Measurements from ENCODE around the gene GPC3. TPM values are rescaled to one million over a fixed set of nuclear protein-coding genes. Genes with fewer than 3 reads are reported as not detected.

The GPC3 gene
- total RNA-seq, 1 experiment from 2014 or later, result 0.98 TPM

DNA sequence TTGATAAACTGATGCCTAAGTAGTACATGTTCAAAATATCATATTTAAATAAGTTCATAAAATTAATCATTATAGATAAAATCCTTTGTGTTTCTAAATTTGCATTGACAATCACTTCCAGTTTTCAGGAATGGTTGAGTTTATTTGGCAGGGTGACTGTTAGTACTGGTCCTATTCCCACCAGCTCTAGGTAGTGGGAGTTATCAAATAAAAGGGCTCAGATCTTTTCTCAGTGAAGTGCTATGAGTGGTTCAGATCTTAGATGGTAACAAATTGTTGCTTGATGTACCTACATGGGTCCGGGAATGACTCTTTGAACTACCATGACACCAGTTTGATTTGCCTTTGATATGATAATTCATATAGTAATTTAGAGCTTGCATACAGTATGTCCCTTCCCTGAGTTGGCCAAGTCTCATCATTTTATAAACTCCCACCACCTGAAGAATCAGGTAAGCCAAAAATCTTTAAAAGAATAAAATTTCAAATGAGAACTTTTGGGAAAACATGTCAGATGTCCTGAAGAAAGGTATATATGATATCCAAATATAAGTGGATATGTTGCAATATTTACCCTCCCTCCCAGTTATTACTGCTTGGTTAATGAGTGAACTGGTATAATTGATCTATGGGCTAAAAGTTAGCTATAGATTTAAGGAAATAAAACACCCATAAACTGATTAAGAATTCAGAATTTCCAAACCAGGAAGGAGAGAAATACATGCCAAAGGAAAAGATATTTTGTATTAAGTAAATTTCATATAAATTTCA is 28.6 kb downstream of the GPC3 start:
- ATAC-seq, result no peak

DNA sequence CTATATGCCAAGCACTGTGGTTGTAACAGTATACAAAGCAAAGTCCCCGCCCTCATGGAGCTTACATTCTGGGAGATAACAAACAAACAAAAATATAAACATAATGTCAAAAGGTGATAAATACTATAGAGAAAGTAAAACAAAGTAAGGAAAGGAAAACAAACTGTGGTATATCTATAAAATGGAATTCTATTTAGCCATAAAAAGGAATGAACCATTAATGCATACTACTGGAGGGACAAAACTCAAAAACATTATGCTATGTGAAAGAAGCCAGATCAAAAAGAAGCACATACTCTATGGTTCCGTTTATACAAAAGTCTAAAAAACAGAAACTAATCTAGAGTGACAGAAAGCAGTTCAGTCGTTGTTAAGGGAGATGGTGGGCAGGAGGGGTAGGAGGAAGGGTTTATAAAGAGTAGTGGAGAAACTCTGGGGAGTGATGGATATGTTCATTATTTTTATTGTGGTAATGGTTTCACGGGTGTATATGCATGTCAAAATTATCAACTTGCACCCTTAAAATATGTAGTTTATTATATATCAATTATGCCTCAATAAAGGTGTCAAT is 31.5 kb downstream of the GPC3 start:
- POLR2A ChIA-PET, result no interaction called here
- Histone ChIP-seq H3K36me3 (ENCODE audit: control insufficient read depth in 1 of 2, insufficient read depth in 2 of 2, low read length in 2 of 2) (no peaks in the 10 kb centered on the region), H3K27me3 (ENCODE audit: insufficient read depth, low read length) (no peaks in the 10 kb centered on the region), H3K4me1 (ENCODE audit: control insufficient read depth in 1 of 2, insufficient read depth in 2 of 2, low read length in 2 of 2) (no peaks in the 10 kb centered on the region), H3K9me3 (ENCODE audit: control insufficient read depth in 1 of 2, insufficient read depth in 1 of 2, low read depth in 1 of 2, low read length in 2 of 2) (no peaks in the 10 kb centered on the region), H4K20me1 (ENCODE audit: insufficient read depth) (no peaks in the 10 kb centered on the region), H3K27ac (ENCODE audit: low read depth, low read length) (no peak overlapping the region), H3K9me2 (ENCODE audit: insufficient read depth) (no peaks in the 10 kb centered on the region), H2AFZ (ENCODE audit: low read depth, low read length, poor library complexity, severe bottlenecking) (no peak overlapping the region), H3K4me2 (ENCODE audit: low read length) (no peak overlapping the region), H3K79me2 (ENCODE audit: insufficient read depth, low read length) (no peaks in the 10 kb centered on the region), H3K4me3 (replicated peaks in 1 of 2; ENCODE audit: low read depth in 1 of 2, low read length in 2 of 2) (no peak overlapping the region), H3K9ac (ENCODE audit: low read length) (no peak overlapping the region)
- RAD21 ChIA-PET (ENCODE audit: low non-redundant PET in 1 of 2, low total read pairs in 2 of 2, uncharacterized antibody in 2 of 2, unreplicated experiment in 2 of 2), result no interaction called here
- no peak for DNase-seq (ENCODE audit: low read depth, low spot score)
- intact Hi-C loops (cut with micrococcal nuclease), result no loop called here
- CTCF ChIA-PET, result no interaction called here
- no peak for ATAC-seq
- no TSS peak for BruUV-seq (replicated peaks)
- TF ChIP-seq REST (IDR thresholded peaks at IDR 0.05; ENCODE audit: low read depth) (no peak), ZBTB33 (IDR thresholded peaks at IDR 0.05; ENCODE audit: extremely low read depth, insufficient replicate concordance, low read length) (no peak), ZNF274 (IDR thresholded peaks at IDR 0.05; ENCODE audit: low read depth, low read length) (no peak), CEBPB (IDR thresholded peaks at IDR 0.05; ENCODE audit: low read depth) (no peak), JUND (IDR thresholded peaks at IDR 0.05) (no peak), RAD21 (IDR thresholded peaks at IDR 0.05; ENCODE audit: low read depth) (no peak), SRF (IDR thresholded peaks at IDR 0.05; ENCODE audit: low read depth) (no peak), SP1 (IDR thresholded peaks at IDR 0.05; ENCODE audit: low read depth) (no peak), ZFX (IDR thresholded peaks at IDR 0.05) (no peak), SIN3A (IDR thresholded peaks at IDR 0.05; ENCODE audit: low read depth) (no peak)

More for the DNA sequence above, 28.6 kb downstream of the GPC3 start:
- H2AFZ ChIP-seq (ENCODE audit: low read depth, low read length, poor library complexity, severe bottlenecking), result no peak overlapping the region
- H3K9ac ChIP-seq (ENCODE audit: low read length), result no peak overlapping the region
- ChIA-PET CTCF (no interaction called here), RAD21 (ENCODE audit: low non-redundant PET in 1 of 2, low total read pairs in 2 of 2, uncharacterized antibody in 2 of 2, unreplicated experiment in 2 of 2) (no interaction called here), POLR2A (no interaction called here)
- DNase-seq (ENCODE audit: low read depth, low spot score), result no peak
- H3K4me2 ChIP-seq (ENCODE audit: low read length), result no peak overlapping the region
- intact Hi-C loops (cut with micrococcal nuclease), result no loop called here
- no peak for TF ChIP-seq CBX3 (IDR thresholded peaks at IDR 0.05; ENCODE audit: low read depth)
- no peak for TF ChIP-seq SP1 (IDR thresholded peaks at IDR 0.05; ENCODE audit: low read depth)
- no peak for TF ChIP-seq FOSL1 (IDR thresholded peaks at IDR 0.05; ENCODE audit: low read depth)
- TF ChIP-seq SIN3A (IDR thresholded peaks at IDR 0.05; ENCODE audit: low read depth), result no peak
- no peak for TF ChIP-seq CEBPB (IDR thresholded peaks at IDR 0.05; ENCODE audit: low read depth)
- no peak for TF ChIP-seq POLR2A (IDR thresholded peaks at IDR 0.05; ENCODE audit: borderline replicate concordance, extremely low read depth, insufficient read depth, insufficient read length)
- no peaks in the 10 kb centered on the region for H3K36me3 ChIP-seq (ENCODE audit: control insufficient read depth in 1 of 2, insufficient read depth in 2 of 2, low read length in 2 of 2)
- no peaks in the 10 kb centered on the region for H3K27me3 ChIP-seq (ENCODE audit: insufficient read depth, low read length)
- H3K9me2 ChIP-seq (ENCODE audit: insufficient read depth), result no peaks in the 10 kb centered on the region
- H3K9me3 ChIP-seq (ENCODE audit: control insufficient read depth in 1 of 2, insufficient read depth in 1 of 2, low read depth in 1 of 2, low read length in 2 of 2), result no peaks in the 10 kb centered on the region
- H3K4me1 ChIP-seq (ENCODE audit: control insufficient read depth in 1 of 2, insufficient read depth in 2 of 2, low read length in 2 of 2), result no peaks in the 10 kb centered on the region
- no TSS peak for BruUV-seq (replicated peaks)
- no peaks in the 10 kb centered on the region for H3K79me2 ChIP-seq (ENCODE audit: insufficient read depth, low read length)
- H3K27ac ChIP-seq (ENCODE audit: low read depth, low read length), result no peak overlapping the region
- no peaks in the 10 kb centered on the region for H4K20me1 ChIP-seq (ENCODE audit: insufficient read depth)
- H3K4me3 ChIP-seq (replicated peaks in 1 of 2; ENCODE audit: low read depth in 1 of 2, low read length in 2 of 2), result no peak overlapping the region
